Endometrium (tissue), 2 donors: ENCODE data around the gene VPS18.
"Not testable (repeated sequence)": the region's sequence is repeated elsewhere in the genome, so short reads cannot be mapped to it uniquely, and the experiment has no call there.

Experiments
- FAIRE-seq: peaks from 2 replicates; lab custom pipeline; 2012; peaks lifted over from hg19 to GRCh38; lab: Jason Lieb, UNC
- donor health status: control.
- donor health status: control.

The VPS18 gene

GRCh38 chr15:40893733-40894680 is at the start of gene VPS18:
Gene VPS18, plus strand, starts transcription at chr15:40894450. Its CDS starts 319 bp downstream, at chr15:40894769.
- FAIRE-seq, result peak; percentile 89

GRCh38 chr15:40844696-40845030 is 49.6 kb upstream of the VPS18 start:
- FAIRE-seq, result no peak

DNA sequence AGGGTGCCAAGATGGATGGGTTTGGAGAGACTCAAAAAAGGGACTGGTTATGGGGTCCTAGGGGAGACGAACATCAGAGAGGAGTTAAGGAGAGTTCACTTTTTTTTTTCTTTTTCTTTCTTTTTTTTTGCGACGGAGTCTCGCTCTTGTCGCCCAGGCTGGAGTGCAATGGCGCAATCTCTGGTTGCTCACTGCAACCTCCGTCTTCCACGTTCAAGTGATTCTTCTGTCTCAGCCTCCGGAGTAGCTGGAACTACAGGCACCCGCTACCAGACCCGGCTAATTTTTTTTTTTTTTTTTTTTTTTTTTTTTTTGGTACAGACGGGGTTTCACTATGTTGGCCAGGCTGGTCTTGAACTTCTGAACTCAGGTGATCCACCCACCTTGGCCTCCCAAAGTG is 49.2 kb upstream of the VPS18 start:
- no peak for FAIRE-seq

GRCh38 chr15:40845511-40846284 is 48.6 kb upstream of the VPS18 start:
- FAIRE-seq, result no peak

GRCh38 chr15:40846841-40847222 is 47.4 kb upstream of the VPS18 start:
- FAIRE-seq, result no peak

DNA sequence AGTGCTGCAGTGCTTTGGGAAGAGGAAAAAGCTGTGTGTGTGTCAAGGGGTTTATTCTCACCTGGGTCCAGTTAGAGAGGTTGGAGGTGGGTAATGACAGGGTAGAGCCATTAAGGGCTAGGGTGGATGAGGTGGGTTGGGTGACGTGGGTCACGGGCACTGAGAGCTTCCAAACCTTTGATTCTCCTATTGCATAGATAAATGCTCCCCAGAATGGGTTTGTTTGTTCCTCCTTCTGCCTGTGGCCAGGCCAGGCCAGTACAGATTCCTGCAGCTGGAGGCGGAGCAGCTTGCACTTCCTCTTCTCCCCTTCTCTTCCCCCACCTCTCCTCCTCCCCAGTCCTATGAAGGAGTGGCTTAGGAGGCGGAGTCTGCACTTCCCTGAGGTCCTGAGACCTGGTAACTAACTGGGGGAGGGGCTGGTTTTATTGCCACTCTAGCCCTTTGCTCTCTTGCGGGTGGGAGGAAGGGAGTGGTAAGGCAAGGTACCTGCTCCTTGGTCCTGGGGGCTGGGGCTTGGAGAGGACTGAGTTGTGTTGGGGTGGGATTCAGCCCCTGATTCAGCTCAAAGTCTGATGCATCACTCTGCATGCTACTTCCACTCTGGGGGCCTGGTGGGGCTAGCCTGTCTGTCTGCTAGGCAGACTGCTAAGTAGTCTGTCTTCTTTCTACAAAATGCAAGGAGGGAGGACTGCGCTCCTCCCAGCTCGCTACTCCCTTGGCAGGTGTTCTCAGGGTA is 46.9 kb upstream of the VPS18 start:
- FAIRE-seq, result no peak

DNA sequence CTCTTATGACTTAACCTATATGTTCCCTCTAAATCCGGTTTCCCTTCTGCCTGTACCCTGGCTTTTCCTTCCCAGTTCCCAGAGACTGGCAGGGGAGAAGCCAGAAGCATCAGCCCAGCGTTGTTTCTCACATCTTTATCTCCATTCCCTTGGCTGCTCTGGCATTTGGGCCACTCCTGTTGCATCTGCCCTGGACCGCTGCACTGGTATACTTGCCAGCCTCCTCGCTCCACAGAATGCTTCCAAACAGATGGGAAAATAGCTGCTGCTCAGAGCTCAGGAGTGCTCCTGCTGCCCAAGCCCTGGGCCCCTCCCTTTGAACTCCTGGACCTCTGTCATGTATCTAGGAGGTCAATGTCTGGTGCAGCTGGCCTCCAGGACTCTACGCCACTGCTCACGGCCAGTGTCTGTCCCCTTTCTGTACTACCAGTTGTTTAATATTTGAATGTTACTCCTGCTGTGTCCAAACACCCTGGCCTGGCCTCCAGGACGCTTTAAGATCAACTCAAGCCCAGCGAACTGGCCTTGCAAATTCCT is 43.6 kb upstream of the VPS18 start:
- no peak for FAIRE-seq

- FAIRE-seq, result no peak
Measured at GRCh38 chr15:40852529-40852928, 41.7 kb upstream of the VPS18 start.

- FAIRE-seq, result no peak
Measured at GRCh38 chr15:40853241-40853890, 40.9 kb upstream of the VPS18 start.

- FAIRE-seq, result no peak
Measured at GRCh38 chr15:40854161-40854560, 40.1 kb upstream of the VPS18 start.

- FAIRE-seq, result no peak
Measured at GRCh38 chr15:40855706-40856234, 38.5 kb upstream of the VPS18 start.

DNA sequence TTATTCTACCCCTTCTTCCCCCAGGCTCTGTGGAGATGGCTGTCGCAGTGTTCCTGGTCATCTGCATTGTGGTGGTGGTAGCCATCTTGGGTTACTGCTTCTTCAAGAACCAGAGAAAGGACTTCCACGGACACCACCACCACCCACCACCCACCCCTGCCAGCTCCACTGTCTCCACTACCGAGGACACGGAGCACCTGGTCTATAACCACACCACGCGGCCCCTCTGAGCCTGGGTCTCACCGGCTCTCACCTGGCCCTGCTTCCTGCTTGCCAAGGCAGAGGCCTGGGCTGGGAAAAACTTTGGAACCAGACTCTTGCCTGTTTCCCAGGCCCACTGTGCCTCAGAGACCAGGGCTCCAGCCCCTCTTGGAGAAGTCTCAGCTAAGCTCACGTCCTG is 37.5 kb upstream of the VPS18 start:
- FAIRE-seq, result no peak

GRCh38 chr15:40857601-40858341 is 36.5 kb upstream of the VPS18 start:
- no peak for FAIRE-seq

- FAIRE-seq, result no peak
Measured at GRCh38 chr15:40858706-40859105, 35.5 kb upstream of the VPS18 start.

DNA sequence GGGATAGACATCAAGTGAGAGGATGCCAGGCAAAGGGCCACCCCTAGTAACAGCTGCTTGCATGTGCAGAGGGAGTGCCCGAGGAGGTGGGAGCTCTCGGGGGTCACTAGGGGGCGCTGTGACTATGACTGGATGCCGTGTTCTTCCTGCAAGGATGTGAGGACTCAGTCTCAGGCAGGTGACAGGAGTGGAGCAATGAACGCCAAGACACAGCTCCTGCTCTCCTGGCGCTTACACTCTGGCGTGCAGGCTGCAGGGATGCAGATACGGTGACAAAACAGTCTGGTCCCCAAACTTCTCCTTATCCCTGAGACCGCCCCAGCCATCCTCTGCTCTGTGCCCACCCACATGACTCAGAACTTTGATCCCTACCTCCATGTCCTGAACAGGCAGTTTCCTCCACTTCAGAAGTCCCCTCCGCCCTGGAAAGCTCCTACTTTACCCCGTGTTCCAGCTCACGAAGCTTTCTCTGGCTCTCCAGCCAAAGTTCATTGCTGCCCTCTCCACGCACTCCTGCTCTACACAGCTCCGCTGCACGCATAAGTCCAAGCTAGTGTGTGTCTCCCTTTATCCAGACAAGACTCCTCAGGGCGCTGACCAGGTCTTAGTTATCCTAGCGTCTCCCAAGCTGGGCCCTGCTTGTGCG is 34.9 kb upstream of the VPS18 start:
- FAIRE-seq, result no peak

DNA sequence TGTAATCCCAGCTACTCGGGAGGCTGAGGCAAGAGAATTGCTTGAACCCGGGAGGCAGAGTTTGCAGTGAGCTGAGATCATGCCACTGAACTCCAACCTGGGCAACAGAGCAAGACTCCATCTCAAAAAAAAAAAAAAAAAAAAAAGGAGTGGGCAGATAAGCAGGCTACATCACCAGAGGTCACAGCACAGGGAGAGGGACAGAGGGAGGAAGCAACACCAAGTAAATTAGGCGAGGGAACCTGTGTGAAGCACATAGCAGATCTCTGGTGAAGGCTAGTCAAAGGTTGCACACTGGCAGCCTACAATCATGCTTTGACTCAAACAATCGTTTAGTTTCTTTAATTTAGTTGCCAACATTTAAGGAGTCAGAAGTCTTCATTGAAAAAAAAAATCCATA is 33.1 kb upstream of the VPS18 start:
- not testable (repeated sequence) for FAIRE-seq

DNA sequence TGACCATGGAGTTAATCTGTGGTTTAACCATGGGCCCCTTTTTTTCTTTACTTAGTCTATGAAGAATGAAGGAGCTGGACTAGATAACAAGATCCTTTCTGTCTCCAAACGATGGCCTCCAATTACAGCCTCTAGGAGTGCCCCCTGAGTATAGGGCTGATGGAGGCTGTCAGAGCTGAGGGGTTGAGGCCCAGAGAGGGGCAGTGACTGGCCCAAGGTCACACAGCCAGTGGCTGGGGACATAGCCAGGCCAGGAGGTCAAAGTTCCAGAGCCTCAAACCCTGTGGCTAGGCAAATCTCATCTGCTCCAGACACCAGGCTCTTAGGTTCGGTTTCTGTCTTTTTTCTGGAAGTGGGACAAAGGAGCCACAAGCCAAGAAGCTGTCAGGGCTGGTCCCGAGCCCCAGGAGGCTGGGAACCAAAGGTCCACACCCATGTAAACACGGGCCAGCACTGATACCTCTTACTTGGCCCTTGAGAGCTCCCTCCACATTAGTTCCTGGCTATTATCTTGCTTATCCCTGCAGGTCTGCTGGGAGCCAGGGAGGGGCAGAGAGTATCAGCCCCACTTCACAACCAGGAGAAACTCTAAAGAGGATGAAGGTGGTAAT is 30.5 kb upstream of the VPS18 start:
- no peak for FAIRE-seq

GRCh38 chr15:40867199-40867598 is 27.1 kb upstream of the VPS18 start:
- no peak for FAIRE-seq

GRCh38 chr15:40869686-40870085 is 24.6 kb upstream of the VPS18 start:
- no peak for FAIRE-seq

DNA sequence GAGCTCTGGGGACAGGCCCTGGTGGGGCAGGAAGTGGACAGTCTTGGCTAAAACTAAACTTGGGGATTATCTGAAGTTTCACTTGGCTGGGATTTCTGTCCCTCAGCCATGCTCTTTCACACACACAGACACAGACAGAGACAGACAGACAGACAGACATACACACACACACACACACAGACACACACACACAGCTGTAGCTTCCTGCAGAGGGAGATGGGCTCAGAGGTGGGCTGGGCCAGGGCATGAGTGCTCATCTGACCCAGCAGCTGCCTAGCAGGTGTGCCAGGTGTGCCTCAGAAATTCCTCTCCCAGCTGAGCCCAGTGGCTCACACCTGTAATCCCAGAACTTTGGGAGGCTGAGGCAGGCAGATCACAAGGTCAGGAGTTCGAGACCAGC is 23.5 kb upstream of the VPS18 start:
- FAIRE-seq, result no peak
